GM18511 (cell line): ENCODE results near the gene ZNF576.
"Not testable (repeated sequence)": the region's sequence is repeated elsewhere in the genome, so short reads cannot be mapped to it uniquely, and the experiment has no call there.

Experiments used
- ATAC-seq: cut with Tn5 transposase; IDR thresholded peaks from one replicate; pipeline ENCODE4 v1.9.1; 2021; ENCODE audit warnings: mild to moderate bottlenecking, moderate library complexity; ENCODE audit not compliant: unreplicated experiment

ZNF576 gene

DNA sequence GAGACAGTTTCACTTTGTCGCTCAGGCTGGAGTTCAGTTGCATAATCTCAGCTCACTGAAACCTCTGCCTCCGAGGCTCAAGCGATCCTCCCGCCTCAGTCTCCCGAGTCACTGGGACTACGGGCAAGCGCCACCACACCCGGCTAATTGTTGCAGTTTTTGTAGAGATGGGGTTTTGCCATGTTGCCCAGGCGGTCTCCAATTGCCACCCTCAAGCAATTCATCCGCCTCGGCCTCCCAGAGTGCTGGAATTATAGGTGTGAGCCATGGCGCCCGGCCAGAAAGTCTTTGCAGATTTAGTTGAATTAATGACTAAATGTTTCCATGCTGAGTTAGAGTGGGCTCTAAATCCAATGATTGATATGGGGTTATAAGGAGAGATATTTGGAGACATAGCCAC is 47.8 kb downstream of the ZNF576 start:
- no peak for ATAC-seq

DNA sequence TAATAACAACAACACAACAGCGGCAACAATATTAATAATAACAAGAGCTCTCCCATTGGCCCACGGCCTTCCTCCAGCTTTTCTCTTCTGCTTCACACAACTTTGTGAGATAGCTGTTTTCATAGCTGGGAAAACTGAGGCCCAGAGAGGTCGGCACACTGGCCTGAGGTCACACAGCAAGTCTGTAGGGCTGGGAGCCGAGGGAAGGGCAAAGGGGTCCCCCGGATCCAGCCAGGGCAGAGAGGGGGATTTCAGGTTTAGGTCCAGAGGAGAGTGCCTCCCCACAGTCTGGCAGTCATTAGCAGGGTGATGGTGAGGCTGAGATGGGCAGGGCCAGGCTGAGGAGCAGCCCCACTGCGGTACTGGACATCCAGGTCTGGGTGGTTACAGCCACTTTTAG is 52.2 kb downstream of the ZNF576 start:
- ATAC-seq, result no peak

DNA sequence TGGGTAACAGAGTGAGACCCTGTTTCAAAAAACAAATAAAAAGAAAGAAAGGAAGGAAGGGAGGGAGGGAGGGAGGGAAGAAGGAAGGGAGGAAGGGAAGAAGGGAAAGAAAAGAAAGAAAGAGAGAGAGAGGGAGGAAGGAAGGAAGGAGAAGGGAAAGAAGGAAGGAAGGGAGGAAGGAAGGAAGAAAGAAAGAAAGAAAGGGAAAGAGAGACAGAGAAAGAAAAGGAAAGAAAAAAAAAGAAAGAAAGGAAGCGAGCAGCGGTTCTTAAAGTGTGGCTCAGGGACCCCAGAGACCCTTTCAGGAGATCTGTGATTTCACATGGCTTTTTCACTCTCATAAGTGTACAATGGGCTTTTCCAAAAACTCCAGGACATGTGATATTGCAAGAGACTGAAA is 53.1 kb downstream of the ZNF576 start:
- ATAC-seq, result no peak

DNA sequence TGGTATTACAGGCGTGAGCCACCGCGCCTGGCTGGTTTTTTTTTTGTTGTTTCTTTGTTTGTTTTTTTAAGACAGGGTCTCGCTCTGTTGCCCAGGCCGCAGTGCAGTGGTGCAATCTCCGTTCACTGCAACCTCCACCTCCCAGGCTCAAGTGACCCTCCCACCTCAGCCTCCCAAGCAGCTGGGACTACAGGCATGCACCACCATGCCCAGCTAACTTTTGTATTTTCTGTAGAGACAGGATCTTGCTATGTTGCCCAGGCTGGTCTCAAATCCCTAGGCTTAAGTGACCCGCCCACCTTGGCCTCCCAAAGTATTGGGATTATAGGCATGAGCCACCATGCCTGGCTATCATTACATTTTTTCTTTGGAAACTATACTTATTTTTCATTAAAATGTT is 53.9 kb downstream of the ZNF576 start:
- not testable (repeated sequence) for ATAC-seq
